ENCODE results near the gene RASGRF1. TPM values are rescaled to one million over a fixed set of nuclear protein-coding genes. Genes with fewer than 3 reads are reported as not detected.

Gene RASGRF1
- polyA plus RNA-seq, 1 donor from 2014 or later, result 11.0 TPM

DNA sequence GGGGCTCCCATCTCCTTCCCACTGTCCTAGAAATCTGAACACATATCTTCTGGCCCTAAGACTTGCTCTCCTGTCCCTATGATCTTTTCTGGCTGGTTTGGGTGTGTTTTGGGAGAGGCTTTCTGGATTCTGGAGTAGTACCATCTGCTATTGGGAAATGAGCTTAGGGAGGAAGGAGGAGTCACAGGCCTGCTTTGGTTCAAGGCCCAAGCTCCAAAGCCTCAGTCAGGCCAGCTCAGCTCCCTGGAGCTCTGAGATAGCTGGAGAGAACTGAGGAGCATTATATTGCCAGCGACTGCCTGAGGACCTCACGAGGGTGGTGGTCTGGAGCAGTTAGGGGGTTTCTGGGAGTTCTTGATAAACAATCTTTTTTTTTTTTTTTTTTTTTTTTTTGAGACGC lies 18.7 kb downstream of the RASGRF1 start:
- no peaks in the 10 kb centered on the region for H3K36me3 ChIP-seq (ENCODE audit: insufficient read depth, low read length)
- TF ChIP-seq EZH2 (IDR thresholded peaks at IDR 0.05; ENCODE audit: borderline replicate concordance, insufficient read depth, low read length, poor library complexity, severe bottlenecking), result no peak
- TF ChIP-seq RAD21 (conservative IDR thresholded peaks at IDR 0.05), result no peak
- TF ChIP-seq, protein P1, sequence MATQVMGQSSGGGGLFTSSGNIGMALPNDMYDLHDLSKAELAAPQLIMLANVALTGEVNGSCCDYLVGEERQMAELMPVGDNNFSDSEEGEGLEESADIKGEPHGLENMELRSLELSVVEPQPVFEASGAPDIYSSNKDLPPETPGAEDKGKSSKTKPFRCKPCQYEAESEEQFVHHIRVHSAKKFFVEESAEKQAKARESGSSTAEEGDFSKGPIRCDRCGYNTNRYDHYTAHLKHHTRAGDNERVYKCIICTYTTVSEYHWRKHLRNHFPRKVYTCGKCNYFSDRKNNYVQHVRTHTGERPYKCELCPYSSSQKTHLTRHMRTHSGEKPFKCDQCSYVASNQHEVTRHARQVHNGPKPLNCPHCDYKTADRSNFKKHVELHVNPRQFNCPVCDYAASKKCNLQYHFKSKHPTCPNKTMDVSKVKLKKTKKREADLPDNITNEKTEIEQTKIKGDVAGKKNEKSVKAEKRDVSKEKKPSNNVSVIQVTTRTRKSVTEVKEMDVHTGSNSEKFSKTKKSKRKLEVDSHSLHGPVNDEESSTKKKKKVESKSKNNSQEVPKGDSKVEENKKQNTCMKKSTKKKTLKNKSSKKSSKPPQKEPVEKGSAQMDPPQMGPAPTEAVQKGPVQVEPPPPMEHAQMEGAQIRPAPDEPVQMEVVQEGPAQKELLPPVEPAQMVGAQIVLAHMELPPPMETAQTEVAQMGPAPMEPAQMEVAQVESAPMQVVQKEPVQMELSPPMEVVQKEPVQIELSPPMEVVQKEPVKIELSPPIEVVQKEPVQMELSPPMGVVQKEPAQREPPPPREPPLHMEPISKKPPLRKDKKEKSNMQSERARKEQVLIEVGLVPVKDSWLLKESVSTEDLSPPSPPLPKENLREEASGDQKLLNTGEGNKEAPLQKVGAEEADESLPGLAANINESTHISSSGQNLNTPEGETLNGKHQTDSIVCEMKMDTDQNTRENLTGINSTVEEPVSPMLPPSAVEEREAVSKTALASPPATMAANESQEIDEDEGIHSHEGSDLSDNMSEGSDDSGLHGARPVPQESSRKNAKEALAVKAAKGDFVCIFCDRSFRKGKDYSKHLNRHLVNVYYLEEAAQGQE (IDR thresholded peaks at IDR 0.05; ENCODE audit: borderline replicate concordance), result no peak
- no peak for TF ChIP-seq EP300 (conservative IDR thresholded peaks at IDR 0.05; ENCODE audit: poor library complexity, severe bottlenecking)
- TF ChIP-seq SMC3 (conservative IDR thresholded peaks at IDR 0.05; ENCODE audit: poor library complexity), result no peak
- TF ChIP-seq MXI1 (conservative IDR thresholded peaks at IDR 0.05; ENCODE audit: poor library complexity, severe bottlenecking), result no peak
- TF ChIP-seq TAF1 (IDR thresholded peaks at IDR 0.05; ENCODE audit: low read depth), result no peak
- TF ChIP-seq POLR2AphosphoS5 (IDR thresholded peaks at IDR 0.05), result no peak
- TF ChIP-seq, protein P2, sequence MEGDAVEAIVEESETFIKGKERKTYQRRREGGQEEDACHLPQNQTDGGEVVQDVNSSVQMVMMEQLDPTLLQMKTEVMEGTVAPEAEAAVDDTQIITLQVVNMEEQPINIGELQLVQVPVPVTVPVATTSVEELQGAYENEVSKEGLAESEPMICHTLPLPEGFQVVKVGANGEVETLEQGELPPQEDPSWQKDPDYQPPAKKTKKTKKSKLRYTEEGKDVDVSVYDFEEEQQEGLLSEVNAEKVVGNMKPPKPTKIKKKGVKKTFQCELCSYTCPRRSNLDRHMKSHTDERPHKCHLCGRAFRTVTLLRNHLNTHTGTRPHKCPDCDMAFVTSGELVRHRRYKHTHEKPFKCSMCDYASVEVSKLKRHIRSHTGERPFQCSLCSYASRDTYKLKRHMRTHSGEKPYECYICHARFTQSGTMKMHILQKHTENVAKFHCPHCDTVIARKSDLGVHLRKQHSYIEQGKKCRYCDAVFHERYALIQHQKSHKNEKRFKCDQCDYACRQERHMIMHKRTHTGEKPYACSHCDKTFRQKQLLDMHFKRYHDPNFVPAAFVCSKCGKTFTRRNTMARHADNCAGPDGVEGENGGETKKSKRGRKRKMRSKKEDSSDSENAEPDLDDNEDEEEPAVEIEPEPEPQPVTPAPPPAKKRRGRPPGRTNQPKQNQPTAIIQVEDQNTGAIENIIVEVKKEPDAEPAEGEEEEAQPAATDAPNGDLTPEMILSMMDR (IDR thresholded peaks at IDR 0.05; ENCODE audit: poor library complexity, severe bottlenecking), result no peak
- H3K27ac ChIP-seq (ENCODE audit: low read length), result no peak overlapping the region
- H2AFZ ChIP-seq (ENCODE audit: low read depth, low read length), result no peak overlapping the region
- no peak overlapping the region for H3K4me2 ChIP-seq (ENCODE audit: low read length)
- no peaks in the 10 kb centered on the region for H3K9me3 ChIP-seq (ENCODE audit: low read length)
- H3F3A ChIP-seq (ENCODE audit: insufficient read depth, low read length, poor library complexity, severe bottlenecking), result no peaks in the 10 kb centered on the region
- H3K27me3 ChIP-seq (ENCODE audit: insufficient read depth, low read depth, low read length), result no peaks in the 10 kb centered on the region
- no peaks in the 10 kb centered on the region for H3K9me2 ChIP-seq (ENCODE audit: insufficient read depth, low read length)
- no peaks in the 10 kb centered on the region for H3K79me2 ChIP-seq (replicated peaks; ENCODE audit: insufficient read depth, low read length)
- H3K4me3 ChIP-seq (ENCODE audit: low read length), result no peak overlapping the region
- no peak overlapping the region for H3K9ac ChIP-seq (ENCODE audit: low read length)
- H4K20me1 ChIP-seq (ENCODE audit: insufficient read depth), result no peaks in the 10 kb centered on the region

DNA sequence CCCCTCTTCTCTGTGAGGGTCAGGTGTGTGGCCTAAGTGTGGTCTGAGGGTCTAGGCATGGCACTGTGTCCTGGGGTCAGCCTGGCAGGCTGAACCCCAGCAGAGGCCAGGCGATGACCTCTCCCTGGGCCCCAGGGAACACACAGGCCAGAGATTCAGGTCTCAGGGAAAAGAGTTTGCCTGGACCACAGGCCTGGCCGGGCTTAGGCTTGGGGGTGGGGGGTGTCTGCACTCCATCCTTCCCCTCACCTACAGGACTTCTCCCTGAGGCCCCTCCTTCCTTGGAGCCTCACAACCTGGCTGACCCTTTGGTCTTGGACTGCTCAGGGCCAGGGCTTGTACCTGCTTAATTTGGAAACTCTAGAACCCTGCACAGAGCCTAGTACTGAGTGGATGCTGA lies 21.8 kb downstream of the RASGRF1 start:
- no peaks in the 10 kb centered on the region for H4K20me1 ChIP-seq (ENCODE audit: insufficient read depth)
- no peak overlapping the region for H3K4me3 ChIP-seq (ENCODE audit: low read length)
- H3K9me3 ChIP-seq (ENCODE audit: low read length), result no peaks in the 10 kb centered on the region
- no peak overlapping the region for H3K4me2 ChIP-seq (ENCODE audit: low read length)
- no peaks in the 10 kb centered on the region for H3K36me3 ChIP-seq (ENCODE audit: insufficient read depth, low read length)
- TF ChIP-seq EP300 (conservative IDR thresholded peaks at IDR 0.05; ENCODE audit: poor library complexity, severe bottlenecking), result no peak
- H3F3A ChIP-seq (ENCODE audit: insufficient read depth, low read length, poor library complexity, severe bottlenecking), result no peaks in the 10 kb centered on the region
- no peaks in the 10 kb centered on the region for H3K9me2 ChIP-seq (ENCODE audit: insufficient read depth, low read length)
- H3K9ac ChIP-seq (ENCODE audit: low read length), result no peak overlapping the region
- no peaks in the 10 kb centered on the region for H3K27me3 ChIP-seq (ENCODE audit: insufficient read depth, low read depth, low read length)
- no peak overlapping the region for H3K27ac ChIP-seq (ENCODE audit: low read length)
- H3K79me2 ChIP-seq (replicated peaks; ENCODE audit: insufficient read depth, low read length), result no peaks in the 10 kb centered on the region
- H2AFZ ChIP-seq (ENCODE audit: low read depth, low read length), result no peak overlapping the region

DNA sequence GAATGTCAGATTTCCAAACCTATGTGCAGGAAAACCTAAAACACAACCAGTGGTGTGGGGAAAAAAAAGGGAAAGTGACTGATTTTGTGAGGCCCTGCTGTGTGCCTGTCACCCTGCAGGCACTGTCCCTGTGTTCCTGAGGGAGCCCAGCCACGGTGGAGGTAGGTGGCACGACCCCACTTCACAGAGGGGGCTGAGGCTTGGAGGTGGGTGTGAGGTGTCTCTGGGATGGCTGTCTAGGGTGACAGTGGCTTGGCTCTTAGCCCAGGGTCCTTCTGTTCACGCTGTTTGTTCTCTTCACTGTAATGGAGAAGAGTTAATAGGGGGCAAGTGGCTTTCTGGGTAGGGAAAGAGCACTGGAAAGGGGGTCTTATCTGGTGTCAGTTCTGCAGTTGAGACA lies 22.6 kb downstream of the RASGRF1 start:
- Histone ChIP-seq H3F3A (ENCODE audit: insufficient read depth, low read length, poor library complexity, severe bottlenecking) (no peaks in the 10 kb centered on the region), H3K4me2 (ENCODE audit: low read length) (no peak overlapping the region), H3K9me3 (ENCODE audit: low read length) (no peaks in the 10 kb centered on the region), H2AFZ (ENCODE audit: low read depth, low read length) (no peak overlapping the region), H3K4me3 (ENCODE audit: low read length) (no peak overlapping the region), H3K36me3 (ENCODE audit: insufficient read depth, low read length) (no peaks in the 10 kb centered on the region), H3K27me3 (ENCODE audit: insufficient read depth, low read depth, low read length) (no peaks in the 10 kb centered on the region), H3K9ac (ENCODE audit: low read length) (no peak overlapping the region), H3K79me2 (replicated peaks; ENCODE audit: insufficient read depth, low read length) (no peaks in the 10 kb centered on the region), H4K20me1 (ENCODE audit: insufficient read depth) (no peaks in the 10 kb centered on the region), H3K9me2 (ENCODE audit: insufficient read depth, low read length) (no peaks in the 10 kb centered on the region), H3K27ac (ENCODE audit: low read length) (no peak overlapping the region)
- no peak for TF ChIP-seq EP300 (conservative IDR thresholded peaks at IDR 0.05; ENCODE audit: poor library complexity, severe bottlenecking)

Measured in neural cell (in vitro differentiated cells).